Endodermal cell (in vitro differentiated cells): ENCODE measurements around the gene LCN2. TPM values are rescaled to one million over a fixed set of nuclear protein-coding genes. Genes with fewer than 3 reads are reported as not detected.

Experiments
- DNase-seq: peaks from one replicate; pipeline ENCODE4 v3.0.0-alpha.2; 2017
- H3K27ac ChIP-seq: 2 replicates; pipeline ENCODE4 v1.5.1; 2013; ENCODE audit warnings: mild to moderate bottlenecking, low read depth, low read length, moderate library complexity
- H3K27me3 ChIP-seq: 2 replicates; pipeline ENCODE4 v1.6.1; 2013; ENCODE audit warnings: mild to moderate bottlenecking, low read length, moderate library complexity; ENCODE audit not compliant: insufficient read depth, control insufficient read depth, poor library complexity, severe bottlenecking
- H3K36me3 ChIP-seq: 2 replicates; pipeline ENCODE4 v1.7.0; 2013; ENCODE audit warnings: mild to moderate bottlenecking, low read length, moderate library complexity; ENCODE audit not compliant: control insufficient read depth, insufficient read depth
- H3K4me1 ChIP-seq: one replicate; pipeline ENCODE4 v1.7.0; 2013; ENCODE audit warnings: low read length; ENCODE audit not compliant: control insufficient read depth, insufficient read depth
- H3K4me3 ChIP-seq: 2 replicates; pipeline ENCODE4 v1.5.1; 2013; ENCODE audit warnings: mild to moderate bottlenecking, low read length, moderate library complexity
- H3K9ac ChIP-seq: 2 replicates; pipeline ENCODE4 v1.6.1; 2013; ENCODE audit warnings: mild to moderate bottlenecking, low read length, moderate library complexity; ENCODE audit not compliant: poor library complexity, severe bottlenecking; ENCODE audit errors: extremely low read depth
- H3K9me3 ChIP-seq: 2 replicates; pipeline ENCODE4 v1.6.1; 2013; ENCODE audit warnings: mild to moderate bottlenecking, low read length, moderate library complexity; ENCODE audit not compliant: control insufficient read depth
- H3K27ac Mint-ChIP-seq: 2 replicates; pipeline ENCODE4 v1.8.0; 2020; ENCODE audit warnings: mixed read lengths
- H3K27me3 Mint-ChIP-seq: 2 replicates; pipeline ENCODE4 v1.8.0; 2021; ENCODE audit warnings: mild to moderate bottlenecking, mixed read lengths; ENCODE audit not compliant: insufficient read depth
- H3K36me3 Mint-ChIP-seq: 2 replicates; pipeline ENCODE4 v1.8.0; 2020; ENCODE audit warnings: low read depth, mixed read lengths
- H3K4me1 Mint-ChIP-seq: 2 replicates; pipeline ENCODE4 v1.8.0; 2020; ENCODE audit warnings: mixed read lengths
- H3K4me3 Mint-ChIP-seq: 2 replicates; pipeline ENCODE4 v1.8.0; 2020; ENCODE audit warnings: mild to moderate bottlenecking, moderate library complexity, mixed read lengths
- H3K9me3 Mint-ChIP-seq: 2 replicates; pipeline ENCODE4 v1.8.0; 2020; ENCODE audit warnings: mild to moderate bottlenecking, mixed read lengths
- CTCF ChIP-seq: fragments of 200-600 bp; sonication (generic); conservative IDR thresholded peaks from 2 replicates; pipeline ENCODE4 v1.5.0; 2021; ENCODE audit warnings: antibody characterized with exemption, mild to moderate bottlenecking
- WGBS, 2 experiments: methylation state at CpG; one replicate each; pipeline versions ENCODE4 v1.1.5 to v1.1.7; 2013; ENCODE audit warnings: missing lambda C conversion rate in 2 of 2, mixed read lengths in 1 of 2; ENCODE audit not compliant: insufficient coverage in 1 of 2, insufficient read length in 1 of 2; 5-methylcytosine and 5-hydroxymethylcytosine counted together
- total RNA-seq, 2 donors: library from RNA; stranded (reverse); fragmentation: NEBNext Ultra II Directional in 1 of 2; extraction: Animal tissue kit (Norgen Biotek cat#: 25700) in 1 of 2; gene quantifications; 2 replicates in 1 of 2; 3 replicates in 1 of 2; pipeline ENCODE4 v1.2.1, GENCODE V29; 2021

LCN2 gene
- total RNA-seq, 2 donors from 2014 or later = not detected

GRCh38 chr9:128190516-128191405, 41.5 kb downstream of the LCN2 start:
- Histone ChIP-seq H3K9ac (peak overlapping the region; percentile 50), H3K4me3 (peak overlapping the region; percentile 90), H3K27ac (peak overlapping the region; percentile 32), H3K36me3 (peaks cover 26% of the 10 kb centered on the region), H3K9me3 (no peaks in the 10 kb centered on the region), H3K27me3 (no peaks in the 10 kb centered on the region), H3K4me1 (no peaks in the 10 kb centered on the region)
- Mint-ChIP-seq H3K9me3 (no peaks in the 10 kb centered on the region), H3K4me1 (peaks cover 12% of the 10 kb centered on the region), H3K4me3 (peak overlapping the region; percentile 90), H3K27ac (peak overlapping the region; percentile 86), H3K36me3 (peaks cover 33% of the 10 kb centered on the region), H3K27me3 (no peaks in the 10 kb centered on the region)
- no peak for TF ChIP-seq CTCF
- DNase-seq = no peak
- 27 to 58% methylated on average over 13 to 32 of the region's 32 CpGs for WGBS, 2 experiments

GRCh38 chr9:128191406-128192046, 42.3 kb downstream of the LCN2 start, which contains the start of gene CIZ1:
Gene CIZ1, minus strand, starts transcription at chr9:128191572. Its CDS starts 715 bp downstream, at chr9:128190857.
- Mint-ChIP-seq H3K27ac (peak within 1 kb of the TSS; percentile 86), H3K4me3 (peak within 1 kb of the TSS; percentile 90), H3K36me3 (peaks cover 28% of the 10 kb centered on the region), H3K4me1 (peaks cover 6% of the 10 kb centered on the region), H3K27me3 (no peaks in the 10 kb centered on the region), H3K9me3 (no peaks in the 10 kb centered on the region)
- H3K4me3 ChIP-seq = peak within 1 kb of the TSS; percentile 90
- H3K27me3 ChIP-seq = no peaks in the 10 kb centered on the region
- H3K27ac ChIP-seq = peak within 1 kb of the TSS; percentile 32
- no peaks in the 10 kb centered on the region for H3K4me1 ChIP-seq
- H3K9ac ChIP-seq = peak within 1 kb of the TSS; percentile 50
- 0 to 2% methylated on average over 15 to 71 of the region's 71 CpGs for WGBS, 2 experiments
- DNase-seq = peak; percentile 89
- H3K36me3 ChIP-seq = peaks cover 25% of the 10 kb centered on the region
- peak; percentile 92 for TF ChIP-seq CTCF
- no peaks in the 10 kb centered on the region for H3K9me3 ChIP-seq

GRCh38 chr9:128192601-128193371, 43.5 kb downstream of the LCN2 start:
- Histone ChIP-seq H3K9me3 (no peaks in the 10 kb centered on the region), H3K36me3 (peaks cover 19% of the 10 kb centered on the region), H3K9ac (no peak overlapping the region), H3K4me1 (no peaks in the 10 kb centered on the region), H3K4me3 (no peak overlapping the region), H3K27me3 (no peaks in the 10 kb centered on the region), H3K27ac (no peak overlapping the region)
- no peak for TF ChIP-seq CTCF
- Mint-ChIP-seq H3K27ac (no peak overlapping the region), H3K9me3 (no peaks in the 10 kb centered on the region), H3K4me3 (no peak overlapping the region), H3K27me3 (no peaks in the 10 kb centered on the region), H3K4me1 (peaks cover 6% of the 10 kb centered on the region), H3K36me3 (peaks cover 20% of the 10 kb centered on the region)
- WGBS, 2 experiments = 96% methylated on average over 56 of the region's 56 CpGs
- no peak for DNase-seq
